Activated CD4-positive, alpha-beta T cell treated with anti-CD3 and anti-CD28 coated beads, Interleukin-2, amount 50 U/mL, for 16 hours (primary cell): Measurements from ENCODE around the gene ADAM12.

Source experiments
- DNase-seq: peaks from one replicate; pipeline ENCODE4 v3.0.0-alpha.2; 2020

Gene ADAM12

DNA sequence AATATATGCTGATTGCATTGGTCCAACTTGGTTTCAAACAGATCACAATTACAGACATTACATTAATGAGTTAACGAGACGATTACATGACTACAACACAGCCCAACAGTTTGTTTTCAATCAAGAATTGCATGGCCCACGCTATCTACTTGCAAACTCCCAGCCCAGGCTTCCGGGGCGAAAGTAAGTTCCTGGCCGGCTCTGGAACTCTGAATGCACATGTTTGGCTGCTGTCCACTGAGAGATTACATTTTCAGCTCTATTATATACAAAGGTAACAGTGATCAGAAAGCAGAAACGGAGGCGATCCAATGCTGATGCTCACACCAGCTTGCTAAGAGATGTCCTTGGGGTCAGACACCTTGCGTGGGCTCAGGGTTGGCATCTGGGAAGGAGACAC, 285.6 kb downstream of the ADAM12 start:
- DNase-seq, result no peak

DNA sequence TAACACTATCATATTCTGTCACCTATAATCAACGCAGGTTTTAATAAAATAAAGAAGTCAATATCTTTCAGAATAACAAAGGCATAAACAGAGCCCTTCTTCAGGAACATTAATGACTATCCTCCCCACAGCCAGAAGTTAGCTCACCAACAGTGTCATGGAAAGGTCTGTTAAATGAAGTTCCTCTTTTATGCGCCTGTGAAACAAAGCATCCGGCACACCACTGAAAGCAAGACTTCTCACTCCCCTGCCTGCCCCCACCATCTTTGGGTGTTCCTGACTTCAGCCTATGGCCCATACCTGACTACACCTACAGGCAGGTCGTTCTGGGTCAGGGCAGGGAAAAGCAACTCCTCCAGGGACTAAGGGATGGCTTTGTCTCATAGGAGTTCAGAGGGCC, 286.5 kb downstream of the ADAM12 start:
- DNase-seq, result no peak

DNA sequence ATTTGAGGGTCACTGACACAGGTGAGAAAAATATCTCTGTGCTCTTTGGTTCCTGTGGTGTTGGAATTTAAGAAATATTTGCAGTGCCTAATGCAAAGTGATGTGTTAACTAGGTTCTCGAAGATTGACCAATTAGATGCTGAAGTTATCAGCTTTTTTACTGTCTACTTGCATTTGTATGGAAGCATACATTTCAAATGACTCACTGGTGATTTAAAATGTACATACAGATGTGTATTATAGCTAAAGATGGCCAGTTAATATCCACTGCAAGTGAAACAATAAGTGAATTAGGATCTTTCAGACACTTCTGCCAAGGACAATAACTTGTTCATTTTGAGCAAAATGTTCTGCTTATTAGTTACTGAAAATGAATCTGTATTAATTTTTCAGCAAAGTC, 287.0 kb downstream of the ADAM12 start:
- DNase-seq, result no peak

DNA sequence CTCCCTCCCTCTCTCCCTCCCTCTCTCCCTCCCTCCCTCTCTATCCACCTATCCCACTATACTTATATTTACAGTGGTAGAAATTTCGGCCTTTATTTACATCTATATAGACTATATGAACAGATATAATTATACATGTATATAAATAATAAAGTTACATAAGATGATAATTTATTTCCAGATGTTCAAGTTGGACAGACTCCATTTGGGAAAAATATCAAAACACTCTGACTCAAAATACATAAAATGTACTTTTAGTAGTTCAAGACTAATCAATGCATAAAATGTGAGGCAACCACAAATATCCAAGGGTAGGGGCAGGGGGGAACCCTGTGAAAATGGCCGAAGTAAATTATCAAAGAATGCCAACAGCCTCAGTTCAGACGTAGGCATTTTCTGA, 288.9 kb downstream of the ADAM12 start:
- DNase-seq, result no peak

DNA sequence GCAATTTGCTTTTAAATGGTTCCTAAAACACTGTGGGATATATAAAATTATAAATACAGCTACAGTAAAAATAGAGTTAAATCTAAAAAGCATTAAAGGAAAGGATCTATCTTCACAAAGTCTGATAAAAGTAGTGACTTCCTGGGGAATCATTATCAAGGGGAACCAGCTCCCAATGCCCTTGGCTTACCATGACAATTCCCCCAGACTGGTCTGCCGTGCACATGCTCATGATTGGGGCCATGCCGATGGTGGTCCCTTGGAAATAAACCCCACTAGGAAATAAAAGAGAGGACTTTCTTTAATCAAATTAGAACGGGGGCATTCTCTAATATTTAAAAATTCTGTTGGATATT, 290.1 kb downstream of the ADAM12 start:
- DNase-seq, result no peak

DNA sequence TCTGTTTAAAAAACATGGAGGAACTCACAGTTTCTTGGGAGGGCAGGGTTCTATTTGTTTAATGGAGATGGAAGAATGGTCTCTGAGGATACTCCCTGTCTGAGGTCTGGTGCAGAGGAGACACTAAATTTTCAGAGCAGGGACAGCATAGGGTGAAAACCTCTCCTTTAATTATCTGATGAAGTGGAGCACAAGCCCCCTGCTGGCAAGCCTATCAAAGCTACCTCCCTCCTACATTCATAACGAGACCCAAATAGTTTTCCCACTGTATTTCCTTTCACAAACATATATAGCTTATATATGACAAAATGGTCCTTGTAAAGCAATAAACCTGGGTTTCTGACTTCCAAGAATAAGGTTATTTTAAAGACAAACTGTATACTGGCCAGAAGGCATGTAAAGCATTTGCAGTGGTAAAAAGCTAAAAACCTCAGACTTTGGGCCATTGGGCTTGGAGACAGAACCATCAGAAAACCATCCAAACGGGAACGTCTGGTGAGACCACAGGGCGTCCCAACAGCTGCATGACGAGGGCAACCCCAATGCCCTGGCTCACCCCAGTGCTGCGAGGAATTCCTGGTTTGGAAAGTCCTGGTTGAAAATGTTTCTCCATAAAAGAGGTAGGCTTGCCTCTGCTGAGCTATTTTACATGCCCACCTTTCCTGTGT, 290.6 kb downstream of the ADAM12 start:
- no peak for DNase-seq

DNA sequence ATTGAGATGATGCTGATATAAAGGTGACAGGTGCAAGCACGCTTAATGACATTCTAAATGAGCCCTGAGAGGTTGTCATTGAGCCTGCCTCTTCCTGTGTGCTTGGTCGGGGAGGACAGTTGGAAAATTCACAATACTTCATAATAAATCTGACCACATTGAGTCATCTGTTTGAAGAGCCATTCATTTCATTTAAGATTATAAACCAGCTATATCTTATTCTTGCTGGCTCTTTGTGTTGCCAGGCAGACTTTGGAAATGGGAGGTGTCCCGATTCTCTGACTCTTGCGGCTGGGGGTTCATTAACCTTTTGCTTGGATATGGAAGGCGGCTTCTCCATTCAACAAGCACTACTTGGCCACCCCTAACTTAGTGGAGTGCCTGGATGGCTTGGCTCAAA, 293.7 kb downstream of the ADAM12 start:
- DNase-seq, result no peak

DNA sequence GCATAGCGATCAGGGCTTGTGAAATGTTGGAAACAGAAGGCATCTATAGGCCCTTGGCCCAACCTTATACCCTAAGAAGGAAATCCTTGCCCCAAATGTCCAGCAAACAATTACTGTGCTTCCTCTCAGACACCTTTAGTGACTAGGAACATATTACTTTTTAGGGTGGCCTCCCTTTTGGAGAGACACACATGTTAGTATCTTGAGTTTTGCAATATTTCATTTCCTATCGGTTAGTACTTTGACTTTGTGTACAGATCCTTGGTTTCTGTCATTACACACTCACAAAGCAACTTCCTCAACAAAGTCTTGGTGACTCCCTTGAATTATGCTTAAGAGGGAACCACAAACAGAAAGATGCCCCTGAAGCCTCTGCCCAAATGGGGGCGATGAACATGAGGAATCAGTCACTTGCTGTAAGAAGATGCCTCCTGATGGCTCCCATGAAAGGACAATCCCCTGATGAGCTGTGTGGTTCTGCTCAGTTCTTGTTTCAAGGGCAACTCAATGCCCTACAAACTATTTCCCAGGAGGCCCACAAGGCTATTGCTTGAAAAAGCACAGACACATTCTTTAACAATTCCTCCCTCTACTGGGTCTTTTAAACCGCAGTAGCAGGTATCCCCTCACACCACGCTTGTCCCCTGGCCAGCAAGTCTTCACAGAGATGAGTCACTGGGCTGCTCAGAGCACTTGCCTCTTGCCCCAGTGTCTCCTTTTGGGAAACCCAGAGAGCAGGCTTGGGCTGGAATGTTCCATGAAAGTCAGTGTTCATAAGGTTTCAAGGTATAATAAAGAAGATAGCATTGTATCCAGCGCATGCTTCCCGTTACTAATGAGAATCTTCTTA, 295.7 kb downstream of the ADAM12 start:
- no peak for DNase-seq

DNA sequence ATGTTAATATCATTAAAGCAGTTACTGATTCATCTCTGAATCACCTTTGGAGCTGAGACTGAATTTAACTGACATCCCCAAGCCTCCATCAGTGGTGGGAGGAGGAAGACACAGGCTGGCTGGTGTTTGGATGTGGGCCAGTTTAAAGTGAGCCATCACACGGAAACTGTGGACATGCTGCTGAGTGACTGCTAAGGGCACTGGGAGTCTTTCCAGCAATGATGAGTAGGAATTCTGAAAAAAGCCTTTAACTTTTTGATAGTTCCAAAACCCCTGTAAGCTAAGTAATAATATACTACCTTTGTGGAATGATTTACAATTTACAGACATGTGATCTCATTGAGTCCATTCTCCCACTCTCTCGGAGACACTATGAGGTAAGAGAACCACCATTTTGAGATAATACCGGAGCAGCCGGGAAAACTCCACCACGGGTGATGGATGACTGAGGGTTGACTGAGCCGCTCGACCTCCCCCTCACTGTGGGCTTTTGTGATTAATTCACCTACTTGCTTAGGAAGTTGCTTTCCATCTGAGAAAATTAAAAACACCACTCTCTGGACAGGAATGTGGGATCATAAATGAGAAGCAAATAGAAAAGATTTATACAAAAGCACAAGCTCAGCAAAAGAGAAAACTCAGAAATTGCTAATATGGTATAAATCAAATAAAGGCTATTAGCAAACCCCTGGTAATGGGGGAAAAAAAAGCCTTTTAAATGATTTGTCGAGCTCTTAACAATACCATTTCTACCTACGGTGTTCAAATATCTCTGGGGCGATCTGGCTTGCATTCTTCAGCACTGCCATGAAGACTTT, 297.2 kb downstream of the ADAM12 start:
- no peak for DNase-seq

DNA sequence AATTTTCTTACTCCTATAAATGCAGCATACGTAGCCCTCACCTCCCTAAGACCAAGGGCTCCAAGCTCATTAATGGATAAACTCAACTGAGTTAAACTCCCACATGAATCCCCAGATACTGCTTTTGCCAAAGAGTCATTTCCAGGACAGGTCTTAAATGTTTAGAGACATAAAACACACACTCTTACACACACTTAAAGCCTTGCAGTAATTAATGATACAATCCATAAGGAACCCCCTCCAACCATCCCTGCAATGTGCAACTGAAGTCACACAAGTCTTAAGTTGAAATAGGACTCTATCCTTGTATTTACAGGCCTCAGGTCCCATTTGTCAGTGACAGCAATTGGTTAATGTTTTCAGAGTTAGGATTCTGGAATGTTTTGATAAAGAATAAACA, 297.8 kb downstream of the ADAM12 start:
- no peak for DNase-seq

DNA sequence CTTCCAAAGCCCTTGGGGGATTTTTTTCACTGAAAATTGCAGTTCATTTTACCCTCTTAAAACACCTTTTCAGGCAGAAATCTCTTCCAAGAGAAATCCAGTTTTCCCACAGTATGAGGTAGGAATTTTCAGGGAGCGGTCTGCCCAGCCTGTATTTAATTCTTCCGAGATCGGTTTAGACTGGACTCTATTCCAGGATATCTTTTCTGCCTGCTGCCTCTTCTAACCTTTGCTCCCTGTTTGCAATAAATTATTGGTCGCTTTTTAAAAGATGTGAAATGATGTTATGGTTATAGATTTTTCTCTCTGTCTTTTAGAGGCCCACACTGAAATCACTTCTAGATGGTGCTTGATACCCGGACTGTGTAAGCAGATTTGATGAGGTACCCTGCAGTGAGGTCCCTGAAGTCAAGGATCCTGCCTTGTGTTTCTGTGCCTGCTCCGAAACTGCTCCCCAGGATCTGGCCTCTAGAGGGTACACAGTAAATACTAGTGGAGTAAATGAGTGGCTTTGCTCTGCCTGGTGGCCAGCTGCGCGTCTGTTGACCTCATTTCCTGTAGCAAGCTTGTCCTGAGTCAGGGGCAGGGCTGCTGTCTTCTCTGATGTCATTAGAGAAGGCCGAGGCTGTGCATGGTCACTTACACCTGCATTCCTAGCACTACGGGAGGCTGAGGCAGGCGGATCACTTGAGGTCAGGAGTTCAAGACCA, 300.3 kb downstream of the ADAM12 start:
- no peak for DNase-seq

DNA sequence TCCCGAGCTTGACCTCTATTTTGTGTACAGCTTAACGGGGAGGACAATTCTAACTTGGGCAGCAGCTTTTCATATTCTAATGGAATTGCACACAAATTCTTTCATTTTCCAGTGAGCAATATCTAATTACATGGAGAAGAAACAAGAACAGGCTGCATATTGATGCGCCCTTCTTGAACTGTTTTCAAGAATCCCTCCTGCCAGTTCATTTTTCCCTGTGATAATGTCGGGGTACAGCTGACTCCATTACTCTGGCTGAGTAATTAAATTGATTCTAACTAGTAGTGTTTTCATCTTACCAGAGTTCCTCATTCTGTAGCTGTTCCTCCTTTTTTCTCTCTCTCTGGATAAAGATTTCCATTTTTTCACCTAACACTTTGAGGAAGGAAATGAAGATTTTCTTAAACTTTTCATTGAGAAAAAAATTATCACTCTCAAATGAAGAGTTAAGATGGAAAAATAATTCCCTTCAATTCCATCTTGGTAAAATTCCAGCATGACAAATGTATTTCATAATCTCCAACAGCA, 301.1 kb downstream of the ADAM12 start:
- DNase-seq, result no peak

DNA sequence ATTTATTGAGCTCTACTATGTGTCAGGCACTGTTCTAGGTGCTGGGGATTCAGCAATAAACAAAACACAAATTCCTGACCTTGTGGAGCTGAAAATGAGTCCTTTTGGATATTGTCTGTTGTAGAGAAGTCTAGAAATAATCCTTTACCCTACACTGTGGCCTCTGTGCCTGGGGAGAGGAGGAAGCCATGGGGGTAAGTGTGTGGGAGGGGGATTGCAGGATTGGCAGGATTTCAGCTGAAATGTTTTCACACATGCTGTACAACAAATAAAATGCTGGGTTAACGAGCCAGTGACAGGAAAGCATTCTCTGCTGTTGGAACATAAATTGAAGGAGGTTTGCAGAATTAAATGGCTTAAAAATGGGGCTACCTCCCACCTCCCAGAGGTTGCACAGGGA, 302.5 kb downstream of the ADAM12 start:
- DNase-seq, result no peak

DNA sequence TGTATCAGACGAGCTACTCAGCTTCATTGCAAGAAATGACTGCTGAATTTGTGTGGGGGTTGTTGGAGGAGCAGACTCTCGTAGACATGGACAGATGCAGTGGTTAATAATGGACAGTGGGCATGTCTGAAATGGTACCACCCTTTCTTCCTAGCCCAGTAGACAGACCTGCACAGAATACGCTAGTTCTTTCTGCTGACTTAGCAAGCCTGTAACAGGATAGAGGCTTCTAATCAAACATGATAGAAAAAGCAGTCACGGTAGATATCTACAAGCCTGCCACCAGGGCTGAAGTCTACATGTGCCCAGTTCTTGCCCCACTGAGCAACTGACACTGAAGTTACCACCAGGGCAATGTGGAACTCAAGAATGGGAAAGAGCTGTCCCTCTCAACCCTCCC, 303.9 kb downstream of the ADAM12 start:
- DNase-seq, result no peak

DNA sequence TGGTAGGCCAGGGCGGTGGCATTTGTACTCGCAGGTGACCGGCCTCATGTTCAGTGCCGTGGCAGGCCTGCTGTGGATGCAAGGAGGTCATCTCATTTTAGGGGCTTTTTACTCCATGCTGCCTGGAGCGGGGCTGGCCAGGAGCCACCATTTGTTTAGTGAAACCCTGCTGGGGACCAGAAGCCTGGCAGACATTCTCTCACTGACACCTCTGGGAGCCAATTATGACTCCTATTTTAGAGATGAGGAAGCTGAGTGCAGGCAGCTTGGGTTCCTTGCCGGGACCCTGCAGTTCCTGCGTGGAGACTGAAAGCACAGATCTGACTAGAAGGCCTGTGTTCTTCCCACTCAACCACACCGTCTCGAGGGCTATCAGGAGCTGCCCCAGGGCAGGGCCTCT, 305.3 kb downstream of the ADAM12 start:
- no peak for DNase-seq

DNA sequence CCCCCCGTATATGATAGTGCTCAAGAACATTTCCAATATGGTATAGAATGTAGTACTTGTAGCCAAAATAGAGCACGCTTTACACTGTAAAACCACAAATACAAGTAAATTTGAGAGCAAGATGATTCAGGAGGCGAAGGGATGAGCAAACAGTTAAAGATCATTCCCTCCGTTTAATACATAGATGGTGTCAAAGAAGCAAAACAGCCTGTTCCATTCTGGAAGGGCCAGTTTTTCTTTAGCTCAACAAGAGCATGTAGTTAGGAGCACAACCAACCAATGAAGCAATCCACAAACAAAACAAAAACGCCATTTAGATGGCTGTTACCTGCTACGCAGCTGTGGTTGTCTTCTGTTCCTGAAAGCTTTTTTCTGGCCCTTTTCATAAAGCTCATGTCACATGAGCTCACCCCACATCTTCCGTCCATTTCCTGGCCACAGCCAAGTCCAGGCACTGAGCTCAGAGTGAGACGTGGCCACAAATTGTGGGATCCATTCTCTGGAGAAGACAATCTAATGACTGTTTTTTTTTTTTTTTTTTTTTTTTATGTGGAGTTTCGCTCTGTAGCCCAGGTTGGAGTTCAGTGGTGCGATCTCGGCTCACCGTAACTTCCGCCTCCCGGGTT, 306.3 kb downstream of the ADAM12 start:
- DNase-seq, result no peak

DNA sequence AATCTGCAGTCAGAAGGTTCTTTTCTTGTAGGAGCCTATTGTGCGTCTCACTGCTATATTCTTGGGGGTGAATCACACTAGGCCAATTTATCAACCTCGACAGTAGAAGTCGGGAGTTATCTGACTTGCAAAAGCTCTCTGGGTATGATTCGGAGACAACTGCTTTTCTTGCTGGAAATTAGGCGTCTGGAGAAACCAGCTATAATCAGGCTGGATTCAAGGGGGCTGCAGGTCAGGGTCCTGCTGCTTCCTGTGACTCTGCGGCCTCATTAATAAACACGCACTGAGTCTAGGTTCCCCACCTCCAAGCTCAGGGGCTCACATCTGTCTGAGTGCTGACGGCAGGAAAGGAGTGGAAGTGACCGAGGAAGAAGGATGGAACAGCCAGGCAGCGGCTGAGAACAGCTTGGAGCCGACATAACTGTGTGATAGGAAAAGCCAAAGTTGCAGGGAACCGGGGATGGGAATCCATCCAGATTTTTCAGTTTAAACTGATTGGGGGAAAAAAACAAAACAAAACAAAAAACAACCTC, 307.3 kb downstream of the ADAM12 start:
- DNase-seq, result no peak

DNA sequence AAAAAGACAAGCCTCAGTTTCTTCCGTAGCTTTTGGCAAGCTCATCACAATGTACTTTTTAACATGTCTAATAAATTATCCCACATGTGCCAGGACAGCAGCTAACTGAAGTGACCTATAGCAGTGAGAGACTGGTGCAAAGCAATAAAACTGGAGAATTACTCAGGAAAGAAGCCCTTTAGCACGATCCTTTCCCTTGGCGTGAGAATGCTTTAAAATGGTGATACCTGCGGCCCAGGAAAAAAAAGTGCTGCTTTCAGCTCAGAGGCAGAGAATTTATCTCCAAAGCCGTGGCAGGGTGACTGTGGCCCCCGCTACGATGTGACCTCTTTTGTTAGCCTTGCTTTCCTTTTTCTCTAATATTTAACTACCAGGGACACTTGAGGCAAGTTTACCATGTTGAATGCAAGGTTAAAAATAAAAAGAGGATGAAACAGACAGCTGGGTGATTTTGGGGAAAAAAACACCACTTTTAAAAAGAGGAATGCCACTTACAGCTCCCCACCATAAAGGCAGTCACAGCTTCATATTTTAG, 307.9 kb downstream of the ADAM12 start:
- DNase-seq, result no peak

DNA sequence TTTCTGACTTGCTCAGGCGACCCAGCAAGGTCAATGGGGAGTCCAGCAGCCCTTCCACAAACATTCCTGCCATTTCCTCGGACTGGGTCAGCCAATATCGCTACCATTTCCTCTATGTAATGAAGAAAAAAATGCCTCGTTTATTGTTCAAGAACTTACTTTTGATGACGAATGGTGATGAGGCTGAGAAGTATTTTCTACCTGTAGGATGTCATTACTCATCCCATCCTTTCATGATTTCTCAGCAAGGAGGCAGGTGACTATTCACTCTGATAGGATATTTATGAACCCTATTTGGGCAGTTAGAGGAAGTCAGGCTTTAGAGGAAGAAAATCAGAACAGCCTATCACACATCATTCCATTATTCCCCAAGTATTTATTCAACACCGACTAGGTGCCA, 313.3 kb downstream of the ADAM12 start:
- DNase-seq, result no peak

DNA sequence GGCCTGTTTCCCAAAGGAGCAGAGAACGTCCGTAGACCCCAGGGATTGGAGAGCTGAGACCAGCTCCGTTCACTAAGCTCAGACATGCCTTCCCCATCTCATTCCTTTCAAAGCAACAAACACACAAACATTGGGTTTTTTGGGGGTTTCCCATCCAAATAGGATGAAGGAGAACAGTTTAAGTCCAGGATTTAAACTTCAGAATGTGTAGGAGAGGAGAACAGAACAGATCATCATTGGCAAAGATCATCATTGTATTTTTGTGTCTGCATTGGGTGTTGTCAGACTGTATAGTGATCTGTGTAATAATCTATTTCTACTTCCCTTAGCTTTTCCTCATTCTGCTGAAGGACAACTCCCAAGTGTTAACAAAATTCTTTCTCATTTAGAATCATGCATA, 314.0 kb downstream of the ADAM12 start:
- no peak for DNase-seq

DNA sequence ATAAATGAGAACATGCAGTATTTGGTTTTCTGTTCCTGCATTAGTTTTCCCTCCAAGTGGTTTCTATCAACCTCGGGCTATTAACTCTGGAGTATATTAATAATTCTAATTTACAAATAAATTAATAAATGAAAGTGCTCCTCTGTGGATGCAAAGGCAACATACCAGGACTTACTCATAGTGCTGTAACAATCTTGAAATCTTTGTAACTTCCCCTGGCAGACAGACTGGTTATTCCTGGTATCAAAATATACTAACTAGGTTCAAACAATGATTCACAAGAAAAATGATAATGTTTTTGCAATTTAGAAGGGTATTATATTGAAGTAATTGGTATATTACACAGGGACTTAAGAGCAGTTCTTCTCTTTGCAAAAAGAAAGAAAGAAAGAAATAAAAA, 314.7 kb downstream of the ADAM12 start:
- no peak for DNase-seq

DNA sequence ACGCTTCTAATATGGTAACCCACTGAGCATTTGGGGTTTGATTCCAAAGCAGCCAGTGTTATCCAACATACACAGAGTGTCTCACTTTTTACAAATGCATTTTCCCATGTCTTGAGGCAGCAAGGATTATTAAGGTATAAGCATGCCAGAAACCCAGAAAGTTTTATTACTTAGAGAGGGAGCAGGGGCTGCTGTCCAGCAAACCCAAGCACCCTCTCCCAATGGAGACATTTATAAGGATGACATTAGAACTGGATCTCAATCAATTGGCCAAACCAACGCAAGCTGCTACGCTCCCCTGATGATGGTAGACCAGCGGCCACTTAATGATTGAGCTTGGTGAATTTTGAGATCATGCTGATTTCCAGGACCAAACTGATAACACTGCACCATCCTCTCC, 315.7 kb downstream of the ADAM12 start:
- no peak for DNase-seq
